Astrocyte (in vitro differentiated cells and primary cell): Measurements from ENCODE around the gene DMRT2. TPM values are rescaled to one million over a fixed set of nuclear protein-coding genes. Genes with fewer than 3 reads are reported as not detected.

ENCODE experiments used
- DNase-seq: peaks from one replicate; pipeline ENCODE4 v3.0.0-alpha.2; 2010; ENCODE audit warnings: low read depth
- FAIRE-seq: peaks from 2 replicates; lab custom pipeline; 2011; peaks lifted over from hg19 to GRCh38; lab: Jason Lieb, UNC
- H2AFZ ChIP-seq: 2 replicates; pipeline ENCODE4 v1.6.0; 2012; ENCODE audit warnings: low read depth, low read length, inconsistent platforms
- H3K27ac ChIP-seq: 2 replicates; pipeline ENCODE4 v1.5.1; 2011; ENCODE audit warnings: low read depth, low read length, inconsistent platforms
- H3K27me3 ChIP-seq: 2 replicates; pipeline ENCODE4 v1.6.0; 2011; ENCODE audit warnings: low read length, inconsistent platforms; ENCODE audit not compliant: insufficient read depth
- H3K36me3 ChIP-seq: 2 replicates; pipeline ENCODE4 v1.5.1; 2011; ENCODE audit warnings: low read length, inconsistent platforms; ENCODE audit not compliant: insufficient read depth
- H3K4me1 ChIP-seq: 2 replicates; pipeline ENCODE4 v1.5.1; 2011; ENCODE audit warnings: low read length, inconsistent platforms; ENCODE audit not compliant: insufficient read depth
- H3K4me2 ChIP-seq: 2 replicates; pipeline ENCODE4 v1.6.0; 2012; ENCODE audit warnings: low read length, inconsistent platforms
- H3K4me3 ChIP-seq: 2 replicates; pipeline ENCODE4 v1.5.1; 2011; ENCODE audit warnings: low read depth, mild to moderate bottlenecking, low read length, inconsistent platforms; ENCODE audit not compliant: insufficient read depth
- H3K79me2 ChIP-seq: 2 replicates; pipeline ENCODE4 v1.6.0; 2012; ENCODE audit warnings: mild to moderate bottlenecking, low read length, inconsistent platforms; ENCODE audit not compliant: insufficient read depth
- H3K9ac ChIP-seq: 2 replicates; pipeline ENCODE4 v1.6.0; 2012; ENCODE audit warnings: mild to moderate bottlenecking, low read length, inconsistent platforms
- H3K9me3 ChIP-seq: 2 replicates; pipeline ENCODE4 v1.5.1; 2012; ENCODE audit warnings: low read depth, mild to moderate bottlenecking, low read length, inconsistent platforms; ENCODE audit not compliant: insufficient read depth
- H4K20me1 ChIP-seq: 2 replicates; pipeline ENCODE4 v1.6.0; 2012; ENCODE audit warnings: low read length, inconsistent platforms; ENCODE audit not compliant: insufficient read depth
- H3K27ac Mint-ChIP-seq: one replicate; pipeline ENCODE4 v1.8.0; 2021; ENCODE audit warnings: mild to moderate bottlenecking, mixed read lengths; ENCODE audit not compliant: unreplicated experiment
- H3K27me3 Mint-ChIP-seq: one replicate; pipeline ENCODE4 v1.8.0; 2021; ENCODE audit warnings: low read depth, mixed read lengths; ENCODE audit not compliant: unreplicated experiment
- H3K36me3 Mint-ChIP-seq: one replicate; pipeline ENCODE4 v1.8.0; 2021; ENCODE audit warnings: low read depth, mixed read lengths; ENCODE audit not compliant: unreplicated experiment
- H3K4me1 Mint-ChIP-seq: one replicate; pipeline ENCODE4 v1.8.0; 2021; ENCODE audit warnings: low read depth, mixed read lengths; ENCODE audit not compliant: unreplicated experiment
- H3K4me3 Mint-ChIP-seq: one replicate; pipeline ENCODE4 v1.8.0; 2021; ENCODE audit warnings: mild to moderate bottlenecking, moderate library complexity, mixed read lengths; ENCODE audit not compliant: unreplicated experiment
- H3K9me3 Mint-ChIP-seq: one replicate; pipeline ENCODE4 v1.8.0; 2021; ENCODE audit warnings: mild to moderate bottlenecking, mixed read lengths; ENCODE audit not compliant: unreplicated experiment
- CTCF ChIP-seq: IDR thresholded peaks from 2 replicates; pipeline ENCODE4 v1.5.1; 2011; ENCODE audit warnings: low read depth, mild to moderate bottlenecking, inconsistent platforms, low read length, moderate library complexity; ENCODE audit not compliant: insufficient read depth
- EZH2 ChIP-seq: IDR thresholded peaks from 2 replicates; pipeline ENCODE4 v1.6.1; 2012; ENCODE audit warnings: mild to moderate bottlenecking, low read length, inconsistent platforms; ENCODE audit not compliant: insufficient read depth
- total RNA-seq: library from RNA; stranded (reverse); gene quantifications from 2 replicates; pipeline ENCODE4 v1.2.1, GENCODE V29; 2021

The DMRT2 gene
- total RNA-seq, 1 donor from 2014 or later, result 0.18 TPM

DNA sequence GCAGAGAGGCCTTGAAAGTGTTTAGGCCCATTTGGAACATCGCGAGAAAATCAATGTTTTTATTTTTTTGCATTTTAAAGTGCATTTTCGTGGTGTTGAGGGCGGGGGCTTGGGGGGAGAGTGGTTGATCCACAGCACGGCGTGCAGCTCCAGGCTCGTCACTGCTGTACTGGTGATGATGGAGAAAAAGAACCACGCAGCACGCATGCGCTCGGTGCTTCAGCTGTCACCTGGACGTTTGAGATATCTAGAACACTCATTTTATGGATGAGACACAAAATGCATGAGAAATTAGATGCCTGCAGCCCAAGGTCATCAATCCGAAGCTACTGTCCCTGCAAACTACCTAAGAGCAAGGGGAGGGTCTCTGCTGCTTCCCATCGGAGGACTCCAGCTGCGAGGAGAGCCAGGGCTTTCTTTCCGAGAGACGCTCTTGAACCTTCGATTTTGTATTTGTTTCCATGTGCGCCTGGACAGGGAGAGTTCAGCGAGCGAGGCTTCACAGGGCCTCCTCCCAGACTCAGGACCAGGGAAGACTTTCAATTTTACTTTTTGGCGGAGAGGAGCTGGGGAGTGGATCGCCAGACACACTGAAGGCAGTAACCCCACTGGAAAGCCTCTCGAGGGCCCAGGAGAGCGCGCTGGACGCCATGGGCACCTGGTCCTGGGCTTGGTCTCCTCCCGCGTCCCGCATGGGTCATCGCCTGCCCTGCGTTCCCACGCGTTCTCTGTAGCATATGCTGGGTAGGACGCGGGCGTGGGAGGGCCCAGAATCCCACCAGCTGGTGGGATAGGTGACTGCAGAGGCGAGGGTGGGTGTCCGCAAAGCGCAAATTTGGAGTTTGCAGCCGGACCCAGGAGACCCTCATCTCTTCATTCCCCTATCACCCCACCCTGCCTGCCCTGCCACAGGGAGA is 2.5 kb downstream of the DMRT2 start:
- TF ChIP-seq CTCF, result no peak
- TF ChIP-seq EZH2, result no peak
- Histone ChIP-seq H3K27ac (no peak overlapping the region), H3K4me3 (no peak overlapping the region), H3K4me2 (peak overlapping the region; percentile 70), H3K27me3 (peaks cover 65% of the 10 kb centered on the region), H3K9ac (no peak overlapping the region), H3K36me3 (no peaks in the 10 kb centered on the region), H3K79me2 (no peaks in the 10 kb centered on the region), H4K20me1 (no peaks in the 10 kb centered on the region), H3K9me3 (no peaks in the 10 kb centered on the region), H2AFZ (no peak overlapping the region), H3K4me1 (no peaks in the 10 kb centered on the region)
- Mint-ChIP-seq H3K4me3 (peak overlapping the region; percentile 80), H3K27ac (peak overlapping the region; percentile 72), H3K9me3 (peaks cover 17% of the 10 kb centered on the region), H3K4me1 (peaks cover 3% of the 10 kb centered on the region), H3K27me3 (peaks cover 78% of the 10 kb centered on the region), H3K36me3 (no peaks in the 10 kb centered on the region)
- FAIRE-seq, result no peak
- no peak for DNase-seq

DNA sequence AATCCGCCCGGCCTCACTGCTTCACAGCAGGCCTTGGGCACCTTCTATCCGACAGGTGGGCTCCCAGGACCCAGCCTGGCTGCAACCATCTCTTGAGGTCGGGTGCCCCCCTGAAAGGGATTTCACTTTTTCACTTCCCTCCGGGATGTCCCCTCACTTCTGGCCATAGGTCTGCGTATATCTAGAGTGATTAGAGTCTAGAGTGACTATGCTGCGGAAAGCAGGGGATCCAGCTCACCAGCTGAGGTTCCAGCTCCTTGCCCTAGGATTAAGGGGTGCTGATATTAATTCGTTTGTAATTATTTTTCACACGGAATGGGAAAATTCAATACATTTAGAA is 3.1 kb downstream of the DMRT2 start:
- H3K36me3 ChIP-seq, result no peaks in the 10 kb centered on the region
- H3K9me3 ChIP-seq, result no peaks in the 10 kb centered on the region
- no peaks in the 10 kb centered on the region for H4K20me1 ChIP-seq
- peaks cover 59% of the 10 kb centered on the region for H3K27me3 ChIP-seq
- peaks cover 72% of the 10 kb centered on the region for H3K27me3 Mint-ChIP-seq
- peaks cover 3% of the 10 kb centered on the region for H3K4me1 Mint-ChIP-seq
- TF ChIP-seq CTCF (no peak), EZH2 (no peak)
- no peak for DNase-seq
- H3K4me2 ChIP-seq, result no peak overlapping the region
- no peaks in the 10 kb centered on the region for H3K79me2 ChIP-seq
- no peak overlapping the region for H3K9ac ChIP-seq
- H3K27ac Mint-ChIP-seq, result no peak overlapping the region
- no peaks in the 10 kb centered on the region for H3K4me1 ChIP-seq
- H3K4me3 Mint-ChIP-seq, result no peak overlapping the region
- no peak overlapping the region for H3K4me3 ChIP-seq
- H3K36me3 Mint-ChIP-seq, result no peaks in the 10 kb centered on the region
- FAIRE-seq, result no peak
- no peak overlapping the region for H3K27ac ChIP-seq
- peaks cover 17% of the 10 kb centered on the region for H3K9me3 Mint-ChIP-seq
- no peak overlapping the region for H2AFZ ChIP-seq

DNA sequence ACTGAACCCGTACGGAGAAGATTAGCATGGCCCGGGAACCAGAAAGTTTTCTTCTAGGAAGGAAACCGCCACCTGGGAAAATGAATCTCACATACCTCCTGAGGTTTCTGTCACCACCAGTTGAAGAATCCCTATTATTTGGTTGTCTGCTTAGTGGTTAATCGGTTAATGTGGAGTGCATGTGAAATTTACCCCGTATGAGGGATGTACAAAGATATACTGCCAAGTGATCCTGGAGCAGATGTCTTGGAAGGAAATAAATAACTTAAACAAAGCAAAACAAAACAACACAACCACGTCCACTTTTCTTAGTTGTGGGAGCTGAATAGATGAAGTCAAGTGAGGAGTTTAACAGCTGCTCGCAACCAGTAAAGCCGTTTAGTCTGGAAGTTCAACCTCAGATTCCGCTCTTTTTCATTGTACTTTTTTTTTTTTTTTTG is 3.8 kb downstream of the DMRT2 start:
- Histone ChIP-seq H3K4me3 (no peak overlapping the region), H3K4me2 (no peak overlapping the region), H3K27me3 (peaks cover 51% of the 10 kb centered on the region), H3K9ac (no peak overlapping the region), H3K36me3 (no peaks in the 10 kb centered on the region), H4K20me1 (no peaks in the 10 kb centered on the region), H2AFZ (no peak overlapping the region), H3K79me2 (no peaks in the 10 kb centered on the region), H3K4me1 (no peaks in the 10 kb centered on the region), H3K27ac (no peak overlapping the region), H3K9me3 (no peaks in the 10 kb centered on the region)
- no peak for FAIRE-seq
- no peaks in the 10 kb centered on the region for H3K36me3 Mint-ChIP-seq
- H3K27ac Mint-ChIP-seq, result no peak overlapping the region
- H3K4me3 Mint-ChIP-seq, result no peak overlapping the region
- TF ChIP-seq EZH2, result no peak
- TF ChIP-seq CTCF, result no peak
- no peak for DNase-seq
- peaks cover 13% of the 10 kb centered on the region for H3K9me3 Mint-ChIP-seq
- peaks cover 3% of the 10 kb centered on the region for H3K4me1 Mint-ChIP-seq
- H3K27me3 Mint-ChIP-seq, result peaks cover 64% of the 10 kb centered on the region
